OCI-LY7 (cell line): Measurements from ENCODE around the gene ATG10. TPM values are rescaled to one million over a fixed set of nuclear protein-coding genes. Genes with fewer than 3 reads are reported as not detected.
A peak's percentile ranks its signal among the peaks of the same experiment; 100 is the strongest.

Experiments used
- BruUV-seq: library from RNA; stranded (reverse); fragments of 400-500 nt; replicated peaks from 2 replicates; lab custom pipeline; 2021; lab: Mats Ljungman, UMichigan
- CTCF ChIA-PET: fragments of 300-600 bp; sonication (Branson Sonifier 250); formaldehyde crosslinking; loops from one replicate; lab custom pipeline; 2022; ENCODE audit warnings: antibody characterized with exemption; ENCODE audit not compliant: unreplicated experiment; lab: Charles Lee
- POLR2A ChIA-PET: fragments of 300-600 bp; sonication (Branson Sonifier 250); formaldehyde crosslinking; loops from one replicate; lab custom pipeline; 2022; ENCODE audit warnings: antibody characterized with exemption; lab: Charles Lee
- DNase-seq: peaks from one replicate; pipeline ENCODE4 v3.0.0-alpha.2; 2015; ENCODE audit warnings: low spot score
- H2AFZ ChIP-seq: fragments of 200-600 bp; sonication (generic), shearing (Covaris generic); 2 replicates; pipeline ENCODE4 v1.6.1; 2014; ENCODE audit warnings: mild to moderate bottlenecking, antibody characterized with exemption, low read length, moderate library complexity
- H3K27ac ChIP-seq: fragments of 200-600 bp; sonication (generic); 2 replicates; pipeline ENCODE4 v1.5.1; 2014; ENCODE audit warnings: mixed run types, low read depth, mild to moderate bottlenecking, moderate library complexity, low read length, inconsistent platforms; ENCODE audit not compliant: poor library complexity, severe bottlenecking
- H3K36me3 ChIP-seq: fragments of 200-600 bp; sonication (generic); 2 replicates; pipeline ENCODE4 v1.6.1; 2014; ENCODE audit warnings: mild to moderate bottlenecking, antibody characterized with exemption, low read length, moderate library complexity, mixed read lengths; ENCODE audit not compliant: insufficient read depth
- H3K4me1 ChIP-seq: fragments of 200-600 bp; sonication (generic); 2 replicates; pipeline ENCODE4 v1.5.1; 2014; ENCODE audit warnings: mild to moderate bottlenecking, low read length; ENCODE audit not compliant: insufficient read depth, poor library complexity, severe bottlenecking
- H3K4me2 ChIP-seq: fragments of 200-600 bp; sonication (generic); 2 replicates; pipeline ENCODE4 v1.6.1; 2014; ENCODE audit warnings: mild to moderate bottlenecking, low read length
- H3K4me3 ChIP-seq: fragments of 200-600 bp; sonication (generic); 2 replicates; pipeline ENCODE4 v1.5.1; 2014; ENCODE audit warnings: mild to moderate bottlenecking, low read depth, low read length; ENCODE audit not compliant: poor library complexity, severe bottlenecking
- H3K79me2 ChIP-seq: fragments of 200-600 bp; sonication (generic); 2 replicates; pipeline ENCODE4 v1.6.1; 2016; ENCODE audit warnings: low read depth, mild to moderate bottlenecking, low read length, moderate library complexity, mixed read lengths; ENCODE audit not compliant: insufficient read depth
- H3K9me2 ChIP-seq: fragments of 200-600 bp; sonication (generic); 2 replicates; pipeline ENCODE4 v1.6.1; 2016; ENCODE audit warnings: mild to moderate bottlenecking, low read length, mixed read lengths; ENCODE audit not compliant: insufficient read depth
- H3K9me3 ChIP-seq: fragments of 200-600 bp; sonication (generic); 2 replicates; pipeline ENCODE4 v1.6.1; 2014; ENCODE audit warnings: mild to moderate bottlenecking, mixed run types, low read length, mixed read lengths
- H4K20me1 ChIP-seq: fragments of 200-600 bp; sonication (generic); 2 replicates; pipeline ENCODE4 v1.6.1; 2014; ENCODE audit warnings: mild to moderate bottlenecking, antibody characterized with exemption, low read length, moderate library complexity, mixed read lengths; ENCODE audit not compliant: insufficient read depth
- EZH2phosphoT487 ChIP-seq: fragments of 200-600 bp; sonication (generic); IDR thresholded peaks from 2 replicates; pipeline ENCODE4 v1.6.1; 2018; ENCODE audit warnings: low read depth, borderline replicate concordance, mild to moderate bottlenecking, mixed run types, antibody characterized with exemption, low read length, moderate library complexity, mixed read lengths
- intact Hi-C: fragments of 100-400 bp; cut with micrococcal nuclease; formaldehyde crosslinking; loops from one replicate; pipeline ENCODE4 v1.10.0; 2022; ENCODE audit not compliant: unreplicated experiment
- total RNA-seq, 2 experiments: library from RNA; depleted of rRNA in 1 of 2; stranded (reverse); fragments of >200 nt in 1 of 2; shearing (Covaris generic) in 1 of 2; gene quantifications; 2 replicates each; pipeline ENCODE4 v1.2.3, GENCODE V29; 2014 to 2022
- TF ChIP-seq, protein P1 (sequence below): fragments of 200-600 bp; sonication (generic); conservative IDR thresholded peaks from 2 replicates; pipeline ENCODE4 v1.5.1; 2014; ENCODE audit warnings: mild to moderate bottlenecking, antibody characterized with exemption, low read length, moderate library complexity, mixed read lengths

Gene ATG10
- total RNA-seq, 2 experiments from 2014 or later, result 5.4 to 14.8 TPM

DNA sequence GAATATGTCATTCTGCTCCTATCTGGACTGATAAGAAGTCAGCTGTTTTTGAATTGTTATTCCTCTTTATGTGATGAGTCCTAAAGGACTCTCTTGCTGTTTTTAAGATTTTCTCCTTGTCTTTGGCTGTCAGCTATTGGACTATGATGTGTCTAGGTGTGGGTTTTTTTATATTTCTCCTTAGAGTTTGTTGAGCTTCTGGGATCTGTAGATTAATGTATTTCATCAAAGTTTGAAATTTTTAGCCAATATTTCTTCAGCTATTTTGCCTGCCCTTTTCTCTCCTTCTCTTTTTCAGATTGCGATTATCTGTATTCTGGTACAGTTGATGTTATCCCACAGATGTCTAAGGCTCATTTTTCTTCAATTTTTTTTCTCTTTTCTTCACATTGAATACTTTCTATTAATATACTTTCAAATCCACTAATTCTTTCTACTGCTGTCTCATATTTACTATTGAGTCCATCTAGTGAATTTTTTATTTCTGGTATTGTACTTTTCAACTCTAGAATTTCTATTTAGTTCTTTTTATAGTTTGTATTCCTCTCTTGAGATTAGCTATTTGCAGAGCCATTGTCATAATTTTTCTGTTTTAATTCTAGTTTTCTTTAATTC is 275.2 kb downstream of the ATG10 start:
- H4K20me1 ChIP-seq, result no peaks in the 10 kb centered on the region
- DNase-seq, result peak; percentile 14
- no peak overlapping the region for H3K27ac ChIP-seq
- H3K9me3 ChIP-seq, result peaks cover 13% of the 10 kb centered on the region; the same call in 1 of the 2 replicates
- ChIA-PET POLR2A (interaction anchor here (0.8 to 1.6 kb wide), 3 partner anchors 10 to 21 kb away, joined by 3 to 9 read pairs (median 4); no protein-coding TSS in a partner anchor), CTCF (no interaction called here)
- H3K4me1 ChIP-seq, result no peaks in the 10 kb centered on the region
- no peaks in the 10 kb centered on the region for H3K9me2 ChIP-seq
- intact Hi-C loops, result no loop called here
- no peaks in the 10 kb centered on the region for H3K36me3 ChIP-seq
- H3K79me2 ChIP-seq, result no peaks in the 10 kb centered on the region
- no TSS peak for BruUV-seq
- H3K4me2 ChIP-seq, result no peak overlapping the region
- no peak overlapping the region for H2AFZ ChIP-seq
- H3K4me3 ChIP-seq, result no peak overlapping the region
- TF ChIP-seq, protein P1, sequence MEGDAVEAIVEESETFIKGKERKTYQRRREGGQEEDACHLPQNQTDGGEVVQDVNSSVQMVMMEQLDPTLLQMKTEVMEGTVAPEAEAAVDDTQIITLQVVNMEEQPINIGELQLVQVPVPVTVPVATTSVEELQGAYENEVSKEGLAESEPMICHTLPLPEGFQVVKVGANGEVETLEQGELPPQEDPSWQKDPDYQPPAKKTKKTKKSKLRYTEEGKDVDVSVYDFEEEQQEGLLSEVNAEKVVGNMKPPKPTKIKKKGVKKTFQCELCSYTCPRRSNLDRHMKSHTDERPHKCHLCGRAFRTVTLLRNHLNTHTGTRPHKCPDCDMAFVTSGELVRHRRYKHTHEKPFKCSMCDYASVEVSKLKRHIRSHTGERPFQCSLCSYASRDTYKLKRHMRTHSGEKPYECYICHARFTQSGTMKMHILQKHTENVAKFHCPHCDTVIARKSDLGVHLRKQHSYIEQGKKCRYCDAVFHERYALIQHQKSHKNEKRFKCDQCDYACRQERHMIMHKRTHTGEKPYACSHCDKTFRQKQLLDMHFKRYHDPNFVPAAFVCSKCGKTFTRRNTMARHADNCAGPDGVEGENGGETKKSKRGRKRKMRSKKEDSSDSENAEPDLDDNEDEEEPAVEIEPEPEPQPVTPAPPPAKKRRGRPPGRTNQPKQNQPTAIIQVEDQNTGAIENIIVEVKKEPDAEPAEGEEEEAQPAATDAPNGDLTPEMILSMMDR, result no peak
- TF ChIP-seq EZH2phosphoT487, result no peak

DNA sequence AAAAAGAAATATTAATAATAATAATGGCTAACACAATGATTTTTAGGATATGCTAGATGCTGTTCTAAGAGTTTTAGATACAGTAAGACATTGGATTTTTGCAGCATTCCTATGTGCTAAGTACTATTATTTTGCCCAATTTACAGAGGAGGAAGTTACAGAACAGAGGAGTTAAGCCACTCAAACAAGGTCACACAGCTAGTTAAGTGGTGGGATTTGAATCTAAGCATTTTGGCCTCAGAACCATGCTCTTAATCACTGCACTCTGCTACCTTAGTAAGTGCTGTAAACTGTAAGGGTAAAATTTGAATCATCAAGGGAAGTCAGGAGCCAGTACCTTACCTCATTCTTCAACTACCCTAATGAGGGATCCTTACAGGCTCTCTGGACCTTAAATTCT is 280.9 kb downstream of the ATG10 start:
- no peak overlapping the region for H3K4me2 ChIP-seq
- no peak for DNase-seq
- TF ChIP-seq, protein P1, result no peak
- TF ChIP-seq EZH2phosphoT487, result no peak
- 0 out of 2 replicates have a peak, but pooled peaks cover 3% of the 10 kb centered on the region for H3K9me3 ChIP-seq
- H4K20me1 ChIP-seq, result no peaks in the 10 kb centered on the region
- no peak overlapping the region for H3K4me3 ChIP-seq
- H3K9me2 ChIP-seq, result no peaks in the 10 kb centered on the region
- H3K4me1 ChIP-seq, result no peaks in the 10 kb centered on the region
- ChIA-PET POLR2A (no interaction called here), CTCF (no interaction called here)
- no TSS peak for BruUV-seq
- intact Hi-C loops, result no loop called here
- no peak overlapping the region for H3K27ac ChIP-seq
- no peaks in the 10 kb centered on the region for H3K79me2 ChIP-seq
- no peak overlapping the region for H2AFZ ChIP-seq
- no peaks in the 10 kb centered on the region for H3K36me3 ChIP-seq

DNA sequence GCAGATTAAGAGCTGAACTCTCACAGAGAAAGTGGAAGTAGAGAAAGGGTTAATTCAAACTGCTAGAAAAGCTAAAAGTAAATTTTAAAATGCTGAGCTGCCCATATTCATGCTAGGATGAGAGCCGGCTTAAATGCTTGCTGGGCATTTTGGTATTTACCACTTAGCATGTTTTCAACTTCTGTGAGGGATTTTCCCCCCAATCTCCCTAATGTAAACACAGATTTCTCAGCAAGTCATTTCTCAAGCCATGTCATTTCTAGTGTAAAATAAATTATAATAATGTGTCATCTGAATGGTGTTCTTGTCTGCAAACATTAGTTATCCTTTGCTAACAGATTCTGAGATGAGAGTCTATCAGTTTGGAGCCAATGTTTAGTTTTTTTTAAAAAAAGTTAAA is 284.0 kb downstream of the ATG10 start:
- H3K36me3 ChIP-seq, result no peaks in the 10 kb centered on the region
- no peaks in the 10 kb centered on the region for H4K20me1 ChIP-seq
- no peak overlapping the region for H3K4me3 ChIP-seq
- no peak for TF ChIP-seq EZH2phosphoT487
- TF ChIP-seq, protein P1, result no peak
- no peaks in the 10 kb centered on the region for H3K9me3 ChIP-seq
- no peaks in the 10 kb centered on the region for H3K4me1 ChIP-seq
- CTCF ChIA-PET, result no interaction called here
- POLR2A ChIA-PET, result interaction anchor here (0.6 to 1.7 kb wide), 3 partner anchors 9 to 987 kb away, joined by 3 to 5 read pairs (median 4); no protein-coding TSS in a partner anchor
- intact Hi-C loops, result no loop called here
- no peak overlapping the region for H3K4me2 ChIP-seq
- no peak overlapping the region for H2AFZ ChIP-seq
- H3K9me2 ChIP-seq, result no peaks in the 10 kb centered on the region
- no peaks in the 10 kb centered on the region for H3K79me2 ChIP-seq
- no TSS peak for BruUV-seq
- no peak for DNase-seq
- no peak overlapping the region for H3K27ac ChIP-seq
